Gastrocnemius medialis (tissue), 4 donors: ENCODE measurements around the gene PGS1. TPM values are rescaled to one million over a fixed set of nuclear protein-coding genes. Genes with fewer than 3 reads are reported as not detected.
"Not testable (repeated sequence)": the region's sequence is repeated elsewhere in the genome, so short reads cannot be mapped to it uniquely, and the experiment has no call there.

Experiments
- ATAC-seq, 2 donors: fragments of 150-250 bp; one replicate each; pipeline ENCODE4 v1.9.1; 2016
- DNase-seq, 2 donors: peaks; one replicate each; pipeline ENCODE4 v3.0.0-alpha.2; 2019
- H3K27ac ChIP-seq, 4 donors: fragments of 200-600 bp; sonication (generic); 1 replicate in 1 of 4; 2 replicates in 3 of 4; pipeline ENCODE4 v1.5.1; 2016 to 2018; ENCODE audit warnings: mild to moderate bottlenecking in 2 of 4, moderate library complexity in 1 of 4
- H3K27me3 ChIP-seq, 3 donors: fragments of 200-600 bp; sonication (generic) in 2 of 3; 1 replicate in 1 of 3; 2 replicates in 2 of 3; pipeline versions ENCODE4 v1.5.1 to v1.6.0; 2016 to 2019; ENCODE audit warnings: mild to moderate bottlenecking in 1 of 3, moderate library complexity in 1 of 3
- H3K36me3 ChIP-seq, 2 donors: fragments of 200-600 bp; sonication (generic) in 1 of 2; one replicate each; pipeline ENCODE4 v1.5.1; 2017 to 2018
- H3K4me1 ChIP-seq, 2 donors: fragments of 200-600 bp; sonication (generic) in 1 of 2; one replicate each; pipeline ENCODE4 v1.5.1; 2016 to 2017; ENCODE audit warnings: mild to moderate bottlenecking in 2 of 2
- H3K4me3 ChIP-seq, 4 donors: fragments of 200-600 bp; sonication (generic) in 3 of 4; 1 replicate in 1 of 4; 2 replicates in 3 of 4; pipeline ENCODE4 v1.5.1; 2016 to 2019; ENCODE audit warnings: mild to moderate bottlenecking in 2 of 4
- H3K9me3 ChIP-seq, 3 donors: fragments of 200-600 bp; sonication (generic) in 2 of 3; 1 replicate in 1 of 3; 2 replicates in 2 of 3; pipeline ENCODE4 v1.5.1; 2016 to 2019
- POLR2A ChIP-seq, 2 donors: fragments of 450-650 bp; IDR thresholded peaks; one replicate each; pipeline ENCODE4 v1.6.1; 2017; ENCODE audit warnings: antibody characterized with exemption in 2 of 2, mild to moderate bottlenecking in 2 of 2, moderate library complexity in 2 of 2
- in situ Hi-C, 4 donors: fragments of 200-750 bp; cut with MboI; loops; one replicate each; pipeline versions ENCODE4 v1.15.0 to v1.8.0; 2017; ENCODE audit warnings: low sequenced_read_pairs in 4 of 4
- intact Hi-C: fragments of 100-400 bp; cut with DNase I; formaldehyde crosslinking; loops from one replicate; pipeline ENCODE4 v1.15.1; 2023; ENCODE audit warnings: low total_unique reads
- total RNA-seq, 4 donors: library from RNA; depleted of rRNA; stranded (reverse); fragments of >200 nt; gene quantifications; one replicate each; pipeline versions ENCODE4 v1.1.0 to v1.2.3, GENCODE V29; 2016
- TF ChIP-seq, protein P1 (sequence below), 5 experiments: fragments of 450-650 bp in 3 of 5; fragments of 200-600 bp in 2 of 5; sonication (generic) in 2 of 5; IDR thresholded peaks in 4 of 5; conservative IDR thresholded peaks in 1 of 5; 1 replicate in 4 of 5; 2 replicates in 1 of 5; pipeline ENCODE4 v1.5.1; 2016 to 2019; ENCODE audit warnings: antibody characterized with exemption in 5 of 5, mild to moderate bottlenecking in 3 of 5, moderate library complexity in 3 of 5

Gene PGS1, protein sequence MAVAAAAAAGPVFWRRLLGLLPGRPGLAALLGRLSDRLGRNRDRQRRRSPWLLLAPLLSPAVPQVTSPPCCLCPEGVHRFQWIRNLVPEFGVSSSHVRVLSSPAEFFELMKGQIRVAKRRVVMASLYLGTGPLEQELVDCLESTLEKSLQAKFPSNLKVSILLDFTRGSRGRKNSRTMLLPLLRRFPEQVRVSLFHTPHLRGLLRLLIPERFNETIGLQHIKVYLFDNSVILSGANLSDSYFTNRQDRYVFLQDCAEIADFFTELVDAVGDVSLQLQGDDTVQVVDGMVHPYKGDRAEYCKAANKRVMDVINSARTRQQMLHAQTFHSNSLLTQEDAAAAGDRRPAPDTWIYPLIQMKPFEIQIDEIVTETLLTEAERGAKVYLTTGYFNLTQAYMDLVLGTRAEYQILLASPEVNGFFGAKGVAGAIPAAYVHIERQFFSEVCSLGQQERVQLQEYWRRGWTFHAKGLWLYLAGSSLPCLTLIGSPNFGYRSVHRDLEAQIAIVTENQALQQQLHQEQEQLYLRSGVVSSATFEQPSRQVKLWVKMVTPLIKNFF
- 10 to 100 TPM; 16.6 to 30.0 (median 21.8) TPM for total RNA-seq

DNA sequence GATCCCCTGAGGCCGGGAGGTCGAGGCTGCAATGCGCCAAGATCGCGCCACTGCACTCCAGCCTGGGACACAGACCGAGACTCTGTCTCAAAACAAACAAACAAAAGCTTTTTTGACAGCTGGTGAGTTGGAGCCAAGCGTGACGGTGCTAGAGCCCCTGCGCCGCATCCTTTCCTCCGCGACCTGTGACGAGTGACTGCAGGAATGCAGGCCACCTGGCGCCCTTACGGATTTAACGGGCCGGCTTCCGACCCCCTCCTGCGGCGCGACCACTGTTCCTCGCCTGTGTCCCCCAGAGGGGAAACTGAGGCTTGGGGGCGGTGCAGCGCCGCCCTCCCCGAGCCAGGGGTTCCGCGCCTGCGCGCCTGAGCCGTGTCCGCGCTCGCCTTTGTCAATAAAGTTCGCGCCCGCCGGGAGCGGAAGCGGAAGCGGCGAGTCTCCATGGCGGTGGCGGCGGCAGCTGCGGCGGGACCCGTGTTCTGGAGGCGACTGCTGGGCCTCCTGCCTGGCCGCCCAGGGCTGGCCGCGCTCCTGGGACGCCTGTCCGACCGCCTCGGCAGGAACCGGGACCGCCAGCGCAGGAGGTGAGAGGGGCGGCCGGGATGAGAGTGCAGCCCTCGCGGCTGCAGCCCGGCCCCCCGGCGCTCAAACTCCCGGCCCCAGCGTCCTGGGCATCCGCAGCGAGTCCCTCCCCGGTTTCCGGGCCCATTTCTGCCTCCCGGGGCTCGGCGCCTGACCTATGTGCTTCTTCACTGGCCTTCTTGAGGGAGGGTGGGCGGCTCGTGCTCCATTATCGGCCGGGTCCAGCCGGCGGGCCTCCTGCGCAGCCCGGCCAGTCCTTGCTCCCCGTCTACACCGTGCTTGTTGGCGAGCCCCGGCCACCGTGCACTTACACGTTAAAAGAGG lies at the start of gene PGS1:
Gene PGS1 (plus strand): TSS at position 425 of the 906 bp plus-strand sequence. CDS start 17 bp downstream, at position 442.
- Histone ChIP-seq H3K4me1 (peaks cover 36 to 42% of the 10 kb centered on the region in 2 donors), H3K27ac (peak within 1 kb of the TSS; percentile 84 to 91 (median 86)), H3K9me3 (no peaks in the 10 kb centered on the region), H3K27me3 (no peaks in the 10 kb centered on the region), H3K36me3 (peaks cover 0 to 3% of the 10 kb centered on the region in 2 donors), H3K4me3 (peak within 1 kb of the TSS; percentile 74 to 99 (median 96))
- intact Hi-C loops (loop anchor here (2.0 kb wide), 1 partner anchor 36 kb away; no protein-coding TSS in a partner anchor), in situ Hi-C loops (loop anchor here in 1 of 4 donors (10.0 kb wide), 1 partner anchor 46 kb away; no protein-coding TSS in a partner anchor)
- ATAC-seq = peak; percentile 75 to 80
- DNase-seq = peak; percentile 55 to 64
- TF ChIP-seq POLR2A (IDR thresholded peaks at IDR 0.05) = peak; percentile 93 to 96
- TF ChIP-seq, protein P1, sequence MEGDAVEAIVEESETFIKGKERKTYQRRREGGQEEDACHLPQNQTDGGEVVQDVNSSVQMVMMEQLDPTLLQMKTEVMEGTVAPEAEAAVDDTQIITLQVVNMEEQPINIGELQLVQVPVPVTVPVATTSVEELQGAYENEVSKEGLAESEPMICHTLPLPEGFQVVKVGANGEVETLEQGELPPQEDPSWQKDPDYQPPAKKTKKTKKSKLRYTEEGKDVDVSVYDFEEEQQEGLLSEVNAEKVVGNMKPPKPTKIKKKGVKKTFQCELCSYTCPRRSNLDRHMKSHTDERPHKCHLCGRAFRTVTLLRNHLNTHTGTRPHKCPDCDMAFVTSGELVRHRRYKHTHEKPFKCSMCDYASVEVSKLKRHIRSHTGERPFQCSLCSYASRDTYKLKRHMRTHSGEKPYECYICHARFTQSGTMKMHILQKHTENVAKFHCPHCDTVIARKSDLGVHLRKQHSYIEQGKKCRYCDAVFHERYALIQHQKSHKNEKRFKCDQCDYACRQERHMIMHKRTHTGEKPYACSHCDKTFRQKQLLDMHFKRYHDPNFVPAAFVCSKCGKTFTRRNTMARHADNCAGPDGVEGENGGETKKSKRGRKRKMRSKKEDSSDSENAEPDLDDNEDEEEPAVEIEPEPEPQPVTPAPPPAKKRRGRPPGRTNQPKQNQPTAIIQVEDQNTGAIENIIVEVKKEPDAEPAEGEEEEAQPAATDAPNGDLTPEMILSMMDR (IDR thresholded peaks at IDR 0.05 in 4 of 5, conservative IDR thresholded peaks at IDR 0.05 in 1 of 5) = peak in 1 of 5 experiments; percentile 20

- H3K4me3 ChIP-seq = no peak overlapping the region
- ATAC-seq (no peak), DNase-seq (no peak)
- no peaks in the 10 kb centered on the region for H3K36me3 ChIP-seq
- peak overlapping the region in 3 of 4 donors; percentile 20 to 70 (median 59) for H3K27ac ChIP-seq
- intact Hi-C loops = no loop called here
- H3K4me1 ChIP-seq = peaks cover 18 to 22% of the 10 kb centered on the region in 2 donors
- no peaks in the 10 kb centered on the region for H3K27me3 ChIP-seq
- TF ChIP-seq, protein P1 (IDR thresholded peaks at IDR 0.05 in 4 of 5, conservative IDR thresholded peaks at IDR 0.05 in 1 of 5) = no peak
- no peak for TF ChIP-seq POLR2A (IDR thresholded peaks at IDR 0.05)
- in situ Hi-C loops = no loop called here
- H3K9me3 ChIP-seq = no peaks in the 10 kb centered on the region
These were observed 49.0 kb upstream of the PGS1 start for GRCh38 chr17:78329263-78330059.

- Histone ChIP-seq H3K9me3 (no peaks in the 10 kb centered on the region), H3K27me3 (no peaks in the 10 kb centered on the region), H3K27ac (peak overlapping the region; percentile 59 to 73 (median 68)), H3K36me3 (no peaks in the 10 kb centered on the region), H3K4me3 (no peak overlapping the region), H3K4me1 (peaks cover 5 to 10% of the 10 kb centered on the region in 2 donors)
- TF ChIP-seq POLR2A (IDR thresholded peaks at IDR 0.05) = no peak
- TF ChIP-seq, protein P1 (IDR thresholded peaks at IDR 0.05 in 4 of 5, conservative IDR thresholded peaks at IDR 0.05 in 1 of 5) = no peak
- ATAC-seq = peak; percentile 92 to 94
- DNase-seq = peak; percentile 85 to 86
- intact Hi-C loops = no loop called here
- in situ Hi-C loops = no loop called here
These were observed 47.8 kb upstream of the PGS1 start for GRCh38 chr17:78330570-78331224.

GRCh38 chr17:78331355-78331754 lies 47.1 kb upstream of the PGS1 start:
- H3K36me3 ChIP-seq, H3K4me1 ChIP-seq, intact Hi-C loops, in situ Hi-C loops, H3K27me3 ChIP-seq, ATAC-seq, H3K4me3 ChIP-seq, DNase-seq, H3K9me3 ChIP-seq: not testable (repeated sequence)
- peak overlapping the region; percentile 59 to 73 (median 68) for H3K27ac ChIP-seq
